GM12891 (cell line): ENCODE data around the gene ACTR6.

Source experiments
- POLR2A ChIP-seq: IDR thresholded peaks from 2 replicates; pipeline ENCODE4 v1.6.1; 2011; ENCODE audit warnings: low read depth, low read length, control low read depth
- POLR2AphosphoS5 ChIP-seq: IDR thresholded peaks from 2 replicates; pipeline ENCODE4 v1.6.1; 2011; ENCODE audit warnings: low read depth, low read length, control low read depth
- TAF1 ChIP-seq: IDR thresholded peaks from 2 replicates; pipeline ENCODE4 v1.6.1; 2011; ENCODE audit warnings: low read depth, low read length, control low read depth

GRCh38 chr12:100251917-100252316, 51.3 kb downstream of the ACTR6 start:
- TF ChIP-seq POLR2AphosphoS5 = no peak
- no peak for TF ChIP-seq POLR2A
- TF ChIP-seq TAF1 = no peak
